Heart left ventricle (tissue), 16 donors: ENCODE measurements around the gene TTC24. TPM values are rescaled to one million over a fixed set of nuclear protein-coding genes. Genes with fewer than 3 reads are reported as not detected.

Source experiments
- ATAC-seq, 4 donors: fragments of 200-7000 bp; cut with Tn5 transposase; one replicate each; pipeline ENCODE4 v1.9.1; 2020 to 2022; ENCODE audit warnings: moderate library complexity in 4 of 4, mild to moderate bottlenecking in 3 of 4, moderate number of reproducible peaks in 1 of 4
- DNase-seq, 5 donors: peaks; one replicate each; pipeline ENCODE4 v3.0.0-alpha.2; 2020
- H3K27ac ChIP-seq, 12 donors: fragments of 200-600 bp; sonication (generic) in 4 of 12; one replicate each; pipeline versions ENCODE4 v1.5.0 to v1.8.0; 2016 to 2022; ENCODE audit warnings: mild to moderate bottlenecking in 2 of 12
- H3K27me3 ChIP-seq, 9 donors: fragments of 200-600 bp; sonication (generic) in 2 of 9; one replicate each; pipeline versions ENCODE4 v1.5.1 to v1.8.0; 2016 to 2022; ENCODE audit warnings: mild to moderate bottlenecking in 3 of 9
- H3K36me3 ChIP-seq, 9 donors: fragments of 200-600 bp; sonication (generic) in 2 of 9; one replicate each; pipeline versions ENCODE4 v1.5.0 to v1.8.0; 2018 to 2022; ENCODE audit warnings: mild to moderate bottlenecking in 2 of 9
- H3K4me1 ChIP-seq, 12 donors: fragments of 200-600 bp; sonication (generic) in 4 of 12; one replicate each; pipeline versions ENCODE4 v1.5.0 to v1.8.0; 2016 to 2022; ENCODE audit warnings: mild to moderate bottlenecking in 3 of 12
- H3K4me3 ChIP-seq, 12 donors: fragments of 200-600 bp; sonication (generic) in 4 of 12; one replicate each; pipeline versions ENCODE4 v1.5.0 to v1.8.0; 2017 to 2022; ENCODE audit warnings: mild to moderate bottlenecking in 9 of 12, moderate library complexity in 4 of 12
- H3K9me3 ChIP-seq, 12 donors: fragments of 200-600 bp; sonication (generic) in 4 of 12; one replicate each; pipeline versions ENCODE4 v1.5.0 to v1.8.0; 2016 to 2022; ENCODE audit warnings: mild to moderate bottlenecking in 1 of 12
- CTCF ChIP-seq, 12 donors: fragments of 200-600 bp; sonication (generic) in 4 of 12; IDR thresholded peaks; one replicate each; pipeline versions ENCODE4 v1.5.0 to v1.8.0; 2018 to 2022; ENCODE audit warnings: antibody characterized with exemption in 12 of 12, mild to moderate bottlenecking in 5 of 12
- POLR2A ChIP-seq, 2 donors: fragments of 450-650 bp; IDR thresholded peaks; one replicate each; pipeline ENCODE4 v1.6.1; 2017; ENCODE audit warnings: antibody characterized with exemption in 2 of 2, mild to moderate bottlenecking in 2 of 2, moderate library complexity in 2 of 2
- WGBS, 4 donors: extraction: QIAGEN DNeasy Blood & Tissue Kit in 2 of 4; methylation state at CpG; one replicate each; pipeline versions ENCODE4 v1.1.5 to v1.1.7; 2013 to 2018; 5-methylcytosine and 5-hydroxymethylcytosine counted together
- intact Hi-C, 10 donors: fragments of 100-400 bp; cut with DNase I; formaldehyde crosslinking; loops; one replicate each; pipeline versions ENCODE4 v1.11.1 to v1.14.2; 2022
- polyA plus RNA-seq, 2 donors: library from polyadenylated mRNA; stranded (reverse); fragments of 200-250 nt; gene quantifications; one replicate each; pipeline ENCODE4 v1.2.3, GENCODE V29; 2013
- total RNA-seq, 9 donors: library from RNA; depleted of rRNA in 2 of 9; stranded (reverse); fragments of >200 nt in 2 of 9; fragmentation: NEBNext Ultra II Directional in 3 of 9; extraction: Animal tissue kit (Norgen Biotek cat#: 25700) in 3 of 9; gene quantifications; one replicate each; pipeline versions ENCODE4 v1.1.0 to v1.2.4, GENCODE V29; 2016 to 2023
- donor health status: ischemic (EF 13 %, LVEDD 7.1; RV severe dilation, severe dysfunction).
- donor health status: healthy with polysubstance abuse.
- donor health status: DM: no; HTN: yes; CAD: no.
- donor health status: DM: no; HTN: no; CAD: no.
- donor health status: ischemic (EF 25% LVEDD 6.9; RV normal size, moderate dysfunction).
- donor health status: ischemic (EF 25% LVEDD 5.7; RV mildly dilated, moderate dysfunction).
- donor health status: healthy.
- donor health status: DM: yes; HTN: yes; CAD: no.
- donor health status: ischemic (EF 35%, LVEDD 5.7; RV mildly dilated, moderate dysfunction).
- donor health status: nonischemic (EF 11% LVEDD 7.7; RV severe dilation, severe dysfunction).
- donor health status: DM: yes; HTN: yes; CAD: no.
- donor health status: PGD.
- donor health status: ischemic (EF 29% LVEDD 5.4; RV normal size, mild dysfunction).
- donor health status: nonischemic (EF 23%, LVEDD 6.1; RV moderate dilation, normal function).

TTC24 gene
- total and polyA plus RNA-seq, 11 donors = 0.19 TPM; not detected in 10

- intact Hi-C loops = loop anchor here in 1 of 10 donors (10.0 kb wide), 1 partner anchor 155 kb away; no protein-coding TSS in a partner anchor
- no peak overlapping the region for H3K4me3 ChIP-seq
- H3K27me3 ChIP-seq = no peaks in the 10 kb centered on the region
- H3K36me3 ChIP-seq = no peaks in the 10 kb centered on the region
- 82 to 99% (median 87%) methylated on average over 4 of the region's 4 CpGs for WGBS, 4 donors
- DNase-seq = no peak
- no peaks in the 10 kb centered on the region for H3K9me3 ChIP-seq
- ATAC-seq = peak in 2 of 4 donors; percentile 20 to 62
- peak overlapping the region in 1 of 12 donors; percentile 13 for H3K27ac ChIP-seq
- peaks cover 0 to 7% (median 0%) of the 10 kb centered on the region in 12 donors for H3K4me1 ChIP-seq
- TF ChIP-seq CTCF (IDR thresholded peaks at IDR 0.05) = no peak
- no peak for TF ChIP-seq POLR2A (IDR thresholded peaks at IDR 0.05)
Measured at GRCh38 chr1:156539818-156540355, 39.6 kb upstream of the TTC24 start.

GRCh38 chr1:156540955-156541354 lies 38.6 kb upstream of the TTC24 start:
- Histone ChIP-seq H3K36me3 (no peaks in the 10 kb centered on the region), H3K4me3 (no peak overlapping the region), H3K4me1 (peaks cover 0 to 7% (median 0%) of the 10 kb centered on the region in 12 donors), H3K27me3 (no peaks in the 10 kb centered on the region), H3K27ac (no peak overlapping the region), H3K9me3 (no peaks in the 10 kb centered on the region)
- 91 to 100% (median 96%) methylated on average over 2 of the region's 2 CpGs for WGBS, 4 donors
- DNase-seq = no peak
- intact Hi-C loops = loop anchor here in 1 of 10 donors (10.0 kb wide), 1 partner anchor 156 kb away; no protein-coding TSS in a partner anchor
- ATAC-seq = peak in 3 of 4 donors; percentile 48 to 59 (median 54)
- TF ChIP-seq CTCF (IDR thresholded peaks at IDR 0.05) = no peak
- TF ChIP-seq POLR2A (IDR thresholded peaks at IDR 0.05) = no peak

GRCh38 chr1:156543066-156543465 lies 36.5 kb upstream of the TTC24 start:
- DNase-seq (no peak), ATAC-seq (no peak)
- no peak overlapping the region for H3K27ac ChIP-seq
- TF ChIP-seq CTCF (IDR thresholded peaks at IDR 0.05) (no peak), POLR2A (IDR thresholded peaks at IDR 0.05) (no peak)
- H3K36me3 ChIP-seq = peaks cover 0 to 7% (median 0%) of the 10 kb centered on the region in 9 donors
- no peaks in the 10 kb centered on the region for H3K27me3 ChIP-seq
- no peaks in the 10 kb centered on the region for H3K9me3 ChIP-seq
- intact Hi-C loops = loop anchor here in 2 of 10 donors (2.0 to 10.0 kb wide), 2 partner anchors 20 to 158 kb away; no protein-coding TSS in a partner anchor
- peaks cover 0 to 7% (median 0%) of the 10 kb centered on the region in 12 donors for H3K4me1 ChIP-seq
- WGBS, 4 donors = 81 to 94% (median 87%) methylated on average over 1 of the region's 1 CpG
- no peak overlapping the region for H3K4me3 ChIP-seq

GRCh38 chr1:156544592-156545102 lies 34.9 kb upstream of the TTC24 start:
- Histone ChIP-seq H3K9me3 (no peaks in the 10 kb centered on the region), H3K27ac (no peak overlapping the region), H3K36me3 (peaks cover 0 to 10% (median 0%) of the 10 kb centered on the region in 9 donors), H3K27me3 (no peaks in the 10 kb centered on the region), H3K4me3 (no peak overlapping the region), H3K4me1 (peaks cover 0 to 7% (median 0%) of the 10 kb centered on the region in 12 donors)
- intact Hi-C loops = loop anchor here in 1 of 10 donors (10.0 kb wide), 1 partner anchor 160 kb away; no protein-coding TSS in a partner anchor
- TF ChIP-seq POLR2A (IDR thresholded peaks at IDR 0.05) (no peak), CTCF (IDR thresholded peaks at IDR 0.05) (no peak)
- WGBS, 4 donors = 97 to 100% (median 99%) methylated on average over 3 of the region's 3 CpGs
- DNase-seq (no peak), ATAC-seq (no peak)
